T-helper 2 cell (primary cell): Measurements from ENCODE around the gene AARS1.
"Not testable (repeated sequence)": the region's sequence is repeated elsewhere in the genome, so short reads cannot be mapped to it uniquely, and the experiment has no call there.

Source experiments
- DNase-seq, 5 experiments: peaks; one replicate each; pipeline versions ENCODE4 v3.0.0 to v3.0.0-alpha.2; 2012 to 2022

AARS1 gene

DNA sequence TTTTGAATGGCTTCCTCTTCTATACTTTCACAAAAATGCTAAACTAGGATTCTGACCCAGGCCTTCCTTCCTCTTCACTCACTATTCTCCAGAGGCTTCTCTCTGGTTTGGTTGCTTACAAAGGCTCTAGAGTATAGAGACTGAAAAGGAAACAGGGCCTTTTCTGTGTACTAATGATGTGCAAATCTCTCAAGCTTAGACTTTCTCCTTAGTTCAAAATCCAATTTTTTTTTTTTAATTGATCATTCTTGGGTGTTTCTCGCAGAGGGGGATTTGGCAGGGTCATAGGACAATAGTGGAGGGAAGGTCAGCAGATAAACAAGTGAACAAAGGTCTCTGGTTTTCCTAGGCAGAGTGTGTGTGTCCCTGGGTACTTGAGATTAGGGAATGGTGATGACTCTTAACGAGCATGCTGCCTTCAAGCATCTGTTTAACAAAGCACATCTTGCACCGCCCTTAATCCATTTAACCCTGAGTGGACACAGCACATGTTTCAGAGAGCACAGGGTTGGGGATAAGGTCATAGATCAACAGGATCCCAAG lies 65.3 kb downstream of the AARS1 start:
- DNase-seq: not testable (repeated sequence)

DNA sequence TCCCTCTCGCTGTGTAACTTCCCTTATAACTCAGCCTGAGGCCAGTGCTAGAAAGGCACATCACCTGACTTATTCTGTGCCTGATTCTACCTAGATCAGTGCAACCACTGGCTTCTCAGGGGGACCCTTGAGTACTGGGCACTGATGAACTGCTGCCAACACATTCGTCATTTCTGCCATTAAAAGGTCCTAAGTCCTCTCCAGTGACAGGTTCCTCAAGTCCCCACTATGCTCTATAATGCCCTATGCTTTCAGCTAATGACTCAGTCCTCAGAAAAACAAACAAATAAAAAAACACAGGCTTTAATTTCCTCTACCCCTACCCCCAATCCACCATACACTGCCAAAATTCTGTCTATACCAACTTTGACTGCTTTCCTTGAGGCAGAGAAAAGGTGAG lies 66.1 kb downstream of the AARS1 start:
- not testable (repeated sequence) for DNase-seq

DNA sequence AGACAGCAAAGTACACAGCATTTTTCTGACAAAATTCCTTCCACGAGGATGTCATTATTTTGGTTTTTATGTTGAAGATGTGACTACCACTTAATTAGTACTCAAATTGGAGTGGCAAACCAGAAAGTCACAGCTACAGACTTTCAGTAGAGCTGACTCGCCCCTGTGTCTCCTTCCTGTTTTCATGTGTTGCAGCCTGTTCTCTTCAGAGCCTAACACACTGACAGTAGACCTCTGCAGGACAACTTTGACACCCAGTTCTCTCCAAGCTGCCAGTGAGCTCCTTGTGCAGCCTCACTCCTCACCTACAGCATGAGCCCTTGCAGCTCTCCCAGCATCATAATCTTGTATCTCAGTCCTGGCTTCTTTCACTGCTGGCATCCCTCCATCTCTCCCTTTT lies 66.7 kb downstream of the AARS1 start:
- DNase-seq: peak in 1 of 5 experiments; percentile 2

DNA sequence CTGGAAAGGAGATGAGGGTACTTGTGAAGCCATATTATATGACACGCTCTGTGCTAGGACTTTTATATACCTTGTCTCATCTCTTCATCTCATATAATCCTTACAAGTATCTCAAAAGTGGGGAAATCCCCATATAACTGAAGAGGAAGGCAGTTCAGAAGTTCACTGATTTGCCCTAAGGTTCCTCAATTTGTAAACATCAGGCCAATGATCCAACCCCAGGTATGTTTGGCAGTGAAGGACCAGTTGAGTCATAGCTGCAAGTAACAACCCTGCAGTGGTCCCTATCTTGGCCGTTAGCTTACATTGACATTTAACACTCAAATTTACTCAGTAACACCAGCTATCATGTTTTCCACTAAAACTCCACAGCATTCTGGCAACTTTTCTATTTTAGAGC lies 70.7 kb downstream of the AARS1 start:
- DNase-seq: not testable (repeated sequence)

DNA sequence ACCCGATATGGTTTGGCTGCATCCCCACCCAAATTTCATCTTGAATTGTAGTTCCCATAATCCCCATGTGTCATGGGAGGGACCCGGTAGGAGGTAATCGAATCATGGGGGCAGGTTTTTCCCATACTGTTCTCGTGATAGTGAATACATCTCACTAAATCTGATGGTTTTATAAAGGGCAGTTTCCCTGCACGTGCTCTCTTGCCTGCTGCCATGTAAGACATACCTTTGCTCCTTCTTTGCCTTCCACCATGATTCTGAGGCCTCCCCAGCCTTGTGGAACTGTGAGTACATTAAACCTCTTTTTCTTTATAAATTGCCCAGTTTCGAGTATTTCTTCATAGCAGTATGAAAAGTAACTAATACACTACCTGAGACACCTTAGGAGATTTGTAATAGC lies 82.9 kb downstream of the AARS1 start:
- not testable (repeated sequence) for DNase-seq

DNA sequence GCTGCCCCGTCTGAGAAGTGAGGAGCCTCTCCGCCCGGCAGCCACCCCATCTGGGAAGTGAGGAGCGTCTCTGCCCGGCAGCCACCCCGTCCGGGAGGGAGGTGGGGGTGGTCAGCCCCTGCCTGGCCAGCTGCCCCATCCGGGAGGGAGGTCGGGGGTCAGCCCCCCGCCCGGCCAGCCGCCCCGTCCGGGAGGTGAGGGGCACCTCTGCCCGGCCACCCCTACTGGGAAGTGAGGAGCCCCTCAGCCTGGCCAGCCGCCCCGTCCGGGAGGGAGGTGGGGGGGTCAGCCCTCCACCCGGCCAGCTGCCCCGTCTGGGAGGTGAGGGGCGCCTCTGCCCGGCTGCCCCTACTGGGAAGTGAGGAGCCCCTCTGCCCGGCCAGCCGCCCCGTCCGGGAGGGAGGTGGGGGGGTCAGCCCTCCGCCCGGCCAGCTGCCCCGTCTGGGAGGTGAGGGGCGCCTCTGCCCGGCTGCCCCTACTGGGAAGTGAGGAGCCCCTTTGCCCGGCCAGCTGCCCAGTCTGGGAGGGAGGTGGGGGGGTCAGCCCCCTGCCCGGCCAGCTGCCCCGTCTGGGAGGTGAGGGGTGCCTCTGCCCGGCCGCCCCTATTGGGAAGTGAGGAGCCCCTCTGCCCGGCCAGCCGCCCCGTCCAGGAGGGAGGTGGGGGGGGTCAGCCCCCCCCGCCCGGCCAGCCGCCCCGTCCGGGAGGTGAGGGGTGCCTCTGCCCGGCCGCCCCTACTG lies 84.5 kb downstream of the AARS1 start:
- not testable (repeated sequence) for DNase-seq

DNA sequence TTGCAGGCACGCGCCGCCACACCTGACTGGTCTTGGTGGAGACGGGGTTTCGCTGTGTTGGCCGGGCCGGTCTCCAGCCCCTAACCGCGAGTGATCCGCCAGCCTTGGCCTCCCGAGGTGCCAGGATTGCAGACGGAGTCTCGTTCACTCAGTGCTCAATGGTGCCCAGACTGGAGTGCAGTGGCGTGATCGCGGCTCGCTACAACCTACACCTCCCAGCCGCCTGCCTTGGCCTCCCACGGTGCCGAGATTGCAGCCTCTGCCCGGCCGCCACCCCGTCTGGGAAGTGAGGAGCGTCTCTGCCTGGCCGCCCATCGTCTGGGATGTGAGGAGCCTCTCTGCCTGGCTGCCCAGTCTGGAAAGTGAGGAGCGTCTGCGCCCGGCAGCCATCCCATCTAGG lies 85.3 kb downstream of the AARS1 start:
- DNase-seq: not testable (repeated sequence)

DNA sequence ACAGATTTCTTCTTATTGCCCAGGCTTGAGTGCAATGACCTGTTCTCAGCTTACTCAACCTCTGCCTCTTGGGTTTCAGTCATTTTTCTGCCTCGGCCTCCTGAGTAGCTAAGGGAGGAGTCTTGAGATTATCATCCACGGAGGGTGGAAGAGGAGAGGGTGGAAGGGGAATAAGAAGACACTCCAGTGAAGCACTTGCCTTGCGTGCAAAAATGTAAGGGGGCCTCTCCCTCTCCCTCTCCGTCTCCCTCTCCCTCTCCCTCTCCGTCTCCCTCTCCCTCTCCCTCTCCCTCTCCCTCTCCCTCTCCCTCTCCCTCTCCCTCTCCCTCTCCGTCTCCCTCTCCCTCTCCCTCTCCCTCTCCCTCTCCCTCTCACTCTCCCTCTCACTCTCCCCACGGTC lies 85.8 kb downstream of the AARS1 start:
- not testable (repeated sequence) for DNase-seq
